Skin of body (tissue), 2 donors: ENCODE data around the gene POC5. TPM values are rescaled to one million over a fixed set of nuclear protein-coding genes. Genes with fewer than 3 reads are reported as not detected.
"Not testable (repeated sequence)": the region's sequence is repeated elsewhere in the genome, so short reads cannot be mapped to it uniquely, and the experiment has no call there.

Source experiments
- DNase-seq: peaks from one replicate; lab custom pipeline; 2025; lab: John Stamatoyannopoulos, UW
- total RNA-seq: library from RNA; depleted of rRNA; stranded (reverse); fragments of >200 nt; gene quantifications from one replicate; pipeline ENCODE4 v1.2.3, GENCODE V29; 2014

The POC5 gene, protein sequence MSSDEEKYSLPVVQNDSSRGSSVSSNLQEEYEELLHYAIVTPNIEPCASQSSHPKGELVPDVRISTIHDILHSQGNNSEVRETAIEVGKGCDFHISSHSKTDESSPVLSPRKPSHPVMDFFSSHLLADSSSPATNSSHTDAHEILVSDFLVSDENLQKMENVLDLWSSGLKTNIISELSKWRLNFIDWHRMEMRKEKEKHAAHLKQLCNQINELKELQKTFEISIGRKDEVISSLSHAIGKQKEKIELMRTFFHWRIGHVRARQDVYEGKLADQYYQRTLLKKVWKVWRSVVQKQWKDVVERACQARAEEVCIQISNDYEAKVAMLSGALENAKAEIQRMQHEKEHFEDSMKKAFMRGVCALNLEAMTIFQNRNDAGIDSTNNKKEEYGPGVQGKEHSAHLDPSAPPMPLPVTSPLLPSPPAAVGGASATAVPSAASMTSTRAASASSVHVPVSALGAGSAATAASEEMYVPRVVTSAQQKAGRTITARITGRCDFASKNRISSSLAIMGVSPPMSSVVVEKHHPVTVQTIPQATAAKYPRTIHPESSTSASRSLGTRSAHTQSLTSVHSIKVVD
- total RNA-seq: 7.4 TPM

GRCh38 chr5:75717082-75717922 lies at the start of gene POC5:
TSS of gene POC5 (minus strand) at chr5:75717437. CDS start at chr5:75712937, 4,500 bp downstream.
- DNase-seq: peak; percentile 92

DNA sequence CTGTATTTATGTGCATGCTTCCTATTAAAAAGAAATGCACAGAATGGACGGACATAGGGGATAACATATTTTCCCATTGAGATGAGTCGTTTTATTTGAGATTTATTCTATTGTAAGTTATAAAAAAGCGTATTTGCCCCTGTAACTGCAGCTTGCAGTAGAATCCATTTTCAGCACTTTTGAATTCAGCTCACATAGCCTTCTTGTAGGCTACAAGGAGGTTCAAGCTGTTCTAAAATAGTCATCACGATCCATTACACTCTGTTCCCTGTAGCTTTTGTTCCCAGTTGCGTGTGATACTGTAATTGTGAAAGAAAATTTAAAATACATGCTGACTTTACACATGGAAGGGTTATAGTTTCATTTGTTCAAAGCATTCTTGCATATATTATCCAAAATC lies 40.9 kb upstream of the POC5 start:
- no peak for DNase-seq

GRCh38 chr5:75756981-75757380 lies 39.7 kb upstream of the POC5 start:
- DNase-seq: no peak

- no peak for DNase-seq
Observed at GRCh38 chr5:75756211-75756610, 39.0 kb upstream of the POC5 start.

GRCh38 chr5:75753182-75753581 lies 35.9 kb upstream of the POC5 start:
- no peak for DNase-seq

- DNase-seq: no peak
Observed at GRCh38 chr5:75744355-75744754, 27.1 kb upstream of the POC5 start.

DNA sequence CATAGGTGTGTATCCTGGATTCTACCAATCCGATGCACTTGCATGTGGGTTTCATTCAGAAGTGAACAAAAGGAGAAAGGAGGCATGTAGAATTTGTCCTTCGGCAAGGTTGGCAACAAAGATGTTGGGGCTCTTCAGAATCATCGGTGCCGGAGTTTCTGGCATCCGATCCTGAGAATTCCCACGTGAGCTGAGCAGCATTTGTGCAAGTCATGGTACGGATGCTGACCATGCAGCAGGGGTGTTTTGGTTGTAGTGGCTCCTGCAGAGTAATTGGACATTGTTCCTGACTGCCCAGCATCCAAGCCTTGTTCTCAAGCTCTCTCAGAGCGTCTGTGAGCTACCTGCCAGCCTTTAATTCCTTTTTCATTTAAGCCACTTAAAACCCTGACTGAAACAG lies 19.0 kb upstream of the POC5 start:
- DNase-seq: no peak

DNA sequence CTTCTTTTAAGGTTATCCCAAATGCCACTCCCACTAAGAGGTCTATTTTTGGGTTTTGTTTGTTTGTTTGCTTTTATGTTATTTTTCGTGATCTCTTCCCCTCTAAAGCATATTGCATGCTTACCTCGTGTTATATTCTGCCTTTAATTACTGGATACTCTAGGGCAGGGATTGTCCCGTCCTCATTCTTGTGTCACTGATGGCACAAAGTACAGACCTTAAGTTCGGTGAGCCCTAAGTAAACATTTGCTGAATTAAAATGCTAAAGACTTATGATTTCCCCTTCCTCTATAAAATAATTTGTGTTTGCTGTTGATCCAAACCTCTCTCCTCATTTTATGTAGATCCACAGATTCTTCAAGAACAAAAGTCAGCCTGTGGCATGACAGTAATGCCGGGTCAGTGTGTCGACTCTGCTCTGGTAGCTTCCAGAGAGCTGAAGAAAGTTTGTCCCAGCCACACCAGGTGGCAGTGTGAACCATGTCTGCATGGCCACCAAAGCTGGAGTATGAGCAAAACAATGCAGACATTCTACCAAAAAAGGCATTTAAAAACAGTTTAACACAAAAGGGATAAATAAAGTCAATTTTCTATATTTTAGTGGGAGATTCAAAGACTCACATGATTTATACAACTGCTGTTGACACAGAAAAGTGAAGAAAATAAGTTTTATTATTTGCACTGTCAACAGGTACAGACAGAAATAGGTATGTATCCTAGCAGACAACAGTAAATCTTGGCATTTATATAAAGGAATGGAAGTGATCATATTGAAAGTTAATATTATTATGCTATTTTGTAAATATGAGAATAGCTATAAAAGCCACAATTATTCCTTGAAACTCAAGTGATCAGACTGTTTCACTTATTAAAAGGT lies 17.9 kb upstream of the POC5 start:
- DNase-seq: no peak

DNA sequence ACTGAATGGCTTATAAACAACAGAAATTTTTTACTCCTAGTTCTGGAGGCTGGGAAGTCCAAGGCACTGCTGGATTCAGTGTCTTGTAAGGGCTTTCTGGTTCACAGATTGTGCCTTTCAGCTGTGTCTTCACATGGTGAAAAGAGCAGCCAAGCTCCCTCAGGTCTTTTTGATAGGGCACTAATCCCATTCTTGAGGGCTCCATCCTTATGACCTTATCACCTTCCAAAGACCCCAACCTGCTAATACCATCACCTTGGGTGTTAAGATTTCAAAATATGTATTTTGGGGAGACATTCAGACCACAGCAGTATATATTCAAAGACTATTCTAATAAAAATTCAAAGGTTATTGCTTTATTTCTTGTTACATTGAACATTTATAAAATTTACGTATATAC lies 16.5 kb upstream of the POC5 start:
- no peak for DNase-seq

GRCh38 chr5:75731515-75731914 lies 14.3 kb upstream of the POC5 start:
- DNase-seq: not testable (repeated sequence)

DNA sequence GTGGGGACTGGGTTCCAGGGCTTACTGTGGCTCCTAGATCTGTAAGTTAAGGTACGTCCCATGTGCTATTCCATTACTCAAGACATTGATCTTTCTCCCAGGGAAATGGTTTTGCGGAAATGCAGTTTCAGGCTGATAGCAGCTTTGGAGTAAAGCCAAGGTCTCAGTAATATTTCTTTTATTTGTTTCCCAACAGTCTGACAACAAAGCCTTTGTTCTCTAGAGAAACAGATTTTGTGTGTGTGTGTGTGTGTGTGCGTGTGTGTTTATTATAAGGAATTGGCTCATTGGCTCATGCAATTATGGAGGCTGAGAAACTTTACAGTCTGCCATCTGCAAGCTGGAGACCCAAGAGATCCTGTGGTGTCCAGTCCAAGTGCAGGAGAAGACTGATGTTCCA lies 12.1 kb upstream of the POC5 start:
- no peak for DNase-seq

GRCh38 chr5:75727931-75728330 lies 10.7 kb upstream of the POC5 start:
- no peak for DNase-seq

GRCh38 chr5:75726224-75726623 lies 9.0 kb upstream of the POC5 start:
- not testable (repeated sequence) for DNase-seq

GRCh38 chr5:75723378-75723777 lies 6.1 kb upstream of the POC5 start:
- DNase-seq: no peak

GRCh38 chr5:75721573-75721972 lies 4.3 kb upstream of the POC5 start:
- DNase-seq: no peak

GRCh38 chr5:75720882-75721281 lies 3.6 kb upstream of the POC5 start:
- no peak for DNase-seq

DNA sequence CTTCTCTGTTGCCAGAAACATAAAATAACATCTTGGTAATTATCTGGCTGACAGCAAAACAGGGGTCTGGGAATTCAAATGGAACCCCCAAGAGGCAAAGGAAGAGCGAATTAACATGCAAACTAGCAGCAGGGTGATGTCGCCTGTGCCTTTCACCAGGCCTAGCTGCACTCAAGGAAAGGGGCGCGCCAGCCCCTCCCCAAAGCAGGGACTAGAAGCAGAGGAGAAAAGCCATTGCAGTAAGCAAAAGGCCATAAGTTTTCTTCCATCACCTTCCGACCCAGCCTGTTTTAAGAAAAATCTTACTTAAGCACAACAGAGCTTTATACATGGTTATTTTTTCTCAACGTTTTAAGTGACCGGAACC lies 539 bp downstream of the POC5 start:
- no peak for DNase-seq

DNA sequence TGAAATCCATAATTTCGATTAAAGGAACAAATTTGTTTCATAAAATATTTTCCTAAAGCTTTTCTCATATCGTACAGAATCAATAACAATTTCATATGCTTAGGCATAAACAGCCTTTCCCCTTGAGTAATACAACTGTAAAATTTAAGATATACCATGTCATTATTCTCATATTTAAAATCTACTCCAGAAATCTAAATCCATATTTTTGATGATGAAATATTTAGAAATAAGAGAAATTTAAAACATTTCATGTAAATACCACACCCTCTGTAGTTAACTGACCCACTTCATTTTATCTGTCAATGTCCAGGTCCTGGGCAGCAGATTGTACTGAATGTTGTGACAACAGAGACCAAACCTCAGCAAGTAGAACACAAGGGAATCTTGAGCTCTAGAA lies 5.1 kb downstream of the POC5 start:
- no peak for DNase-seq

DNA sequence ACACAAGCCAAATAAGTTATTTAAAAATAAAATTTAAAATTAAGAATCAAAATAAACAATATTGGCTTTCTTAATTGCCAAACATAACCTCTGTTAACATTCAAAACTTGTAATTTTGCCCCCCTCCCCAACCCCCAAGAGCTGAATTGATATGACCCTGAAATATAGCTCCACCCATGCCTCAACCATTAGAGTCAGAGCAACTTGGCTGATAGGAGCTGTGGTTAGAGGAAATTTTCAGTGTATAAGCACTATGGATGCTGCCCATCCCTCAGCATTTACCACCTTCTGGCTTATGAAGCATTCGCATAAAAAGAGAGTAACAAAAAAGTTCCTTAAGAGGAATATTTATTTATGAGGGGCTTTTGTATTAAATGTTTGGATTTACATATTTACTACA lies 6.1 kb downstream of the POC5 start:
- no peak for DNase-seq

DNA sequence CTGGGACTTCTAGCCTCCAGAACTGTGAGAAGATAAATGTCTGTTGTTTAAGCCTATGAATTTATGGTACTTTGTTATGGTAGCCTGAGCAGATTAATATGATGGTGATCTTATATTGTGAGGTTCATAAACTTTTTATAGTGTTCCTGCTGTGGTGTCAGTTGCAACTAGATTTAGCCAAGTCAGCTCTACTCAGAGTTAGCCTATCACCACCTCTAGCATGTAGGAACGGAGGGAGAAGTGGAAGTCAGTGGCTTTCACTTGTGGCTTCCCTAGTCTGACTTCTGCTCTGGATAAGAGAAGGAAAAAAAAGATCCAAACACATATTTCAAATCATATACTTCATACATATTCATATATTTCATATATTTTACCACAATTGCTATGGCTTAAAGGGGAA lies 6.6 kb downstream of the POC5 start:
- no peak for DNase-seq

DNA sequence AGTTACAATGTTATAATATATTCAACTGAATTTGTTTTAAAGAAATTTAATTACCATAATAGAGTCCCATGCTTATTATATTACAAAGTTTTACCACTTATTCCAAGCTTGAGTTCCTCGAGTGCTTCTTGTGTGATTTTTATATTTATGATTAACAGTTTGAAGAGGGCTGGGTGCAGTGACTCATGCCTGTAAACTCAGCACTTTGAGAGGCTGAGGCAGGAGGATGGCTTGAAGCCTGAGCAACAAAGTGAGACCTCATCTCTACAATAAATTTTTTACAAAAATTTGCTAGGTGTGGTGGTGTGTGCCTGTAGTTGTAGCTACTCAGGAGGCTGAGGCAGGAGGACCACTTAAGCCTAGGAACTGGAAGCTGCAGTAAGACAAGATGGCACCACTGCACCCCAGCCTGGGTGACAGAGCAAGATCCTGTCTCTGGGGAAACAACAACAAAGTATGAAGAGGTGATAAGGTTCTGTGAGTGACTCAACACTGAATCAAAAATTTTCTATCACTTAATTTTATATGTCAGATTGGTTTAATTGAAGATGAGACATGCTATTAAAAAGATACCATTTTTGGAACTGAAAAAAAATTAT lies 9.2 kb downstream of the POC5 start:
- no peak for DNase-seq
